GM19395 (cell line): ENCODE measurements around the gene CWC25.
"Not testable (repeated sequence)": the region's sequence is repeated elsewhere in the genome, so short reads cannot be mapped to it uniquely, and the experiment has no call there.

Experiments used
- ATAC-seq: cut with Tn5 transposase; IDR thresholded peaks from one replicate; pipeline ENCODE4 v1.9.1; 2021; ENCODE audit warnings: mild to moderate bottlenecking, moderate library complexity; ENCODE audit not compliant: unreplicated experiment

Gene CWC25

GRCh38 chr17:38790148-38790707 lies 34.9 kb downstream of the CWC25 start:
- ATAC-seq: not testable (repeated sequence)

- no peak for ATAC-seq
Measured at GRCh38 chr17:38789185-38789584, 35.9 kb downstream of the CWC25 start.

DNA sequence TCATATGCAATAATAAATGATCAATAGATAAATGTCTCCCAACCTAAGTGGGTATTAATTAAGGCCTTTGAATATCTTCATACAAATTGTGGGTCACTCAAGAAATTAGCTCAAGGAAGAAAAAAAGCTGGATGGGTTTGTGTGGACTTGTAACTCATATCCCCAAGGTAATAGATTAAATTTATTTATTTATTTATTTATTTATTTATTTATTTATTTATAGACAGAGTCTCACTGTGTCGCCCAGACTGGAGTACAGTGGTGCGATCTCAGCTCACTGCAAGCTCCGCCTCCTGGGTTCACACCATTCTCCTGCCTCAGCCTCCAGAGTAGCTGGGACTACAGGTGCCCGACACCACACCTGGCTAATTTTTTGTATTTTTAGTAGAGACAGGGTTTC lies 37.1 kb downstream of the CWC25 start:
- not testable (repeated sequence) for ATAC-seq

GRCh38 chr17:38786372-38786771 lies 38.7 kb downstream of the CWC25 start:
- no peak for ATAC-seq

GRCh38 chr17:38783227-38783626 lies 41.9 kb downstream of the CWC25 start:
- ATAC-seq: no peak

- ATAC-seq: no peak
Measured at GRCh38 chr17:38779965-38780752, 45.0 kb downstream of the CWC25 start.

GRCh38 chr17:38777641-38778250 lies 47.4 kb downstream of the CWC25 start:
- ATAC-seq: no peak

DNA sequence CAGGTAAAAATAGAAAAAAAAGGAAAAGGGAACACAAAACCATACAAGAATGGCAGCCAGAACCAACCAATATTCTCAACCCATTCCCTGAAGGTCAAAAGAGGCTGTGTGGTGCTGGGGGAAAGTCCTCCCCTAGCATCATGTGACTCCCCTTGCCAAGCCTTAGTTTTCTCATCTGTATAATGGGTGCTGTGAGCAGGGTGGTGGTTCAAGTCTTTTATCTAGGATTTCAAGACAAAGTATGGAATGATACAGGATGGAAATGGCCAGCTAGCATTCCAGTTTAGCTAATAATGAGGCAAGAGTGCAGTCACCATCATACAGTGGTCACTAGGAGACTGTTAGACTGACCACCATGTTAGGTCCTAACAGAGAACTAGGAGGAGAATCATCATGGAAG lies 51.9 kb downstream of the CWC25 start:
- ATAC-seq: no peak

DNA sequence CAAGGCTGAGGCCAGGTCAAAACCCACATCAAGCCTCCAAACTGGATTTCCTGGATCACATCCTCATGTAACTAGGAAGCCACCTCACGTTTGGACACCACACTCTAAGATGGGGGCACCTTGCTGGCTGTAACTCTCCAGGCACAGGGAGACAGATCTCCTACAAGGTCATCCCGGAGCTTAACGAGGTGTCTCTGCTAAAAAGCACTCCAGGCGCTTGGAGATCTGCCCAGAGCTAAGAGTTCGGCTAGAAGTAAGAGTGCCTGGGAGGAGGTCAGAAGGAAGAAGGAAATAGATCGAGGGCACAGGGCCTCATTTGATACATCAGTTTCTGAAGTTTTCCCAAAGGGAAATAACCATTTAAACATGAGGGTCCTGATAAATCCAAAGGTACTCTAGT lies 56.7 kb downstream of the CWC25 start:
- ATAC-seq: no peak

- no peak for ATAC-seq
Measured at GRCh38 chr17:38766341-38766740, 58.8 kb downstream of the CWC25 start.

- ATAC-seq: no peak
Measured at GRCh38 chr17:38762231-38762630, 62.9 kb downstream of the CWC25 start.

DNA sequence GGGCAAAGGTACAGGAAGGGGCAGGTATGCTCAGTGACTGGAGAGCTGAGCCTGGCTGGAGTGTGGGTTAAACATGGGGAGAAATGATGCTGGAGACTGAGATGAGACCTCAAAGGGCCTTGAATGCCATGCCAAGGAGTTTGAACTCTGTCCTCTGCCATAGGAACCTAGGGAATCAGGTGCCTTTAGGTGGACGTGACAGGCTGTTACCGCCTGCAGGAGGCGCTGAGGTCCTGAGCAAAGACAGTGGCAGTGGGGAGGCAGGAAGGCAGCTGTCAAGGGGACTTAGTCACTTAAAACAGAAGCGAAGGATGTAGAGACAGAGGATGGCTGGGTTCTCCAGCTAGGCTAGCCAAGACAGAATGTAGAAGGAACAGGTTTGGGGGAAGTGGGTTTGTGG lies 63.5 kb downstream of the CWC25 start:
- ATAC-seq: no peak

DNA sequence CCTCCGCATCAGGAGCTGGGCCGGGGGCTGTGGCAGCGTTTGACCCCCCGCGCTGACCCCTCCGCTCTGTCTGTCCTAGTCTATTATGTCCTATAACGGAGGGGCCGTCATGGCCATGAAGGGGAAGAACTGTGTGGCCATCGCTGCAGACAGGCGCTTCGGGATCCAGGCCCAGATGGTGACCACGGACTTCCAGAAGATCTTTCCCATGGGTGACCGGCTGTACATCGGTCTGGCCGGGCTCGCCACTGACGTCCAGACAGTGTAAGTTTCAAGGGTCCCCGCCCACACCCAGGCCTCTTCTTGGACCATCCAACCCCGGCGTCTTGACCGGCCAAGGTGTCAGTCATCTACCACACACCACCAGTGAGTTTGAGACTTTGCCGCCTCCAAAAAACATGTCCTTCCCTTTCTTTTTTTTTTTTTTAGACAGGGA lies 72.0 kb downstream of the CWC25 start:
- no peak for ATAC-seq

- ATAC-seq: peak; percentile 81
Measured at GRCh38 chr17:38752308-38753070, 72.6 kb downstream of the CWC25 start, which contains the start of gene PSMB3. PSMB3 (plus strand) TSS chr17:38752741; CDS start chr17:38752827, 86 bp downstream.

DNA sequence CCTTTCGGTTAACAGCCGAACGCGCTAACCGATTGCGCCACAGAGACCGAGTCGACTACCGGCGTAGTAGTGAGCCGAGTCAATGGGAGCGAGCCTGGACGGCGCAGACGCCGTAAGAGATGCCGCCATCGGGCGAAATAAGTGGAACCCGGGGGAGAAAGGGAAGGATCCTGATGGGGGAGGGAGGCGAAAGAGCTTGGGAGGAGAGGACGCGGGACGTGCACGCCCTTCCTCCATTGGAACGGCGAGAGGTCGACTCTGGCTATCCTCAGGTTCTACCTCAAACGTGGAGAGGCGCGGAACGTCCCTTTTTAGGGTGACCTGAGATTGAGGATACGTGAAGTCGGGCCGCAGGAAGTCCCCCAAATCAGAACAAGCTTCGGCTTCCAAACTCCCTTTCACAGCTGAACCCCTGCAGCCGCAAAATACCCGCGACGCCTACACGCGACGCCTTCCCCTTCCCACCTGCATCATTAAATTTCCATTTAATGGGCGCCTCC lies 73.3 kb downstream of the CWC25 start:
- ATAC-seq: peak; percentile 31

DNA sequence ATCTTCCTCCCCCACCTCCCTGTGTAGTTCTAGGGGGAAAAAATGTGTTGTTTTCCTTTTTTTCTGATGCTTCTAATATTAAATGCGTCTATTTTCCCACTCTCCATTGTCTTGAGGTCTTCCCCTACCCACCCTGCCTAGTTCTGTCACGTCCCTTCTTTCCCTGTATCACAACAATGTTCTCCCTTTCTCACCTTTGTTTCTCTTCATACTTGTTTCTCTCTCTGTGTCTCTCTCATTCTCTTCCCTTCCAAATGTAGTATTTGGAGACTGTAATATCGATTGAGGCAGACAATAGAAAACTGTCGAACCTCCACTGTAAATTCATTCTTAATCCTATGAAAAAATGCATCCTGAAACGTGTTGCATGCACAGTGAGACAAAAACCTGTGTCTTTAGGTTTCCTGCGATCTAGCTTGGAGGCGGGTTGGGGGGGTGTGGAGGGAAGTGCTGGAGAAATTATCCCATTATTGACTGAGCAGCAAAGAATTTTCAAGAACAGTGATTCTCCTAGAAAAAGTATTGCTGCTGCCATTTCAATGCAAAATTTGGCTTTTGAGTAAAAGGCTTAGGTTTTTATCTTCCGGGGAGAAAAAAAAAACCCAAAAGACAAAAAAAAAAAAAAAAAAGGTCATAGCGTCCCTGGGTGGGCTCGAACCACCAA lies 73.8 kb downstream of the CWC25 start:
- no peak for ATAC-seq
